ENCODE measurements around the gene KLF16. TPM values are rescaled to one million over a fixed set of nuclear protein-coding genes. Genes with fewer than 3 reads are reported as not detected.

KLF16 gene
- total RNA-seq, 1 donor = 6.9 TPM

DNA sequence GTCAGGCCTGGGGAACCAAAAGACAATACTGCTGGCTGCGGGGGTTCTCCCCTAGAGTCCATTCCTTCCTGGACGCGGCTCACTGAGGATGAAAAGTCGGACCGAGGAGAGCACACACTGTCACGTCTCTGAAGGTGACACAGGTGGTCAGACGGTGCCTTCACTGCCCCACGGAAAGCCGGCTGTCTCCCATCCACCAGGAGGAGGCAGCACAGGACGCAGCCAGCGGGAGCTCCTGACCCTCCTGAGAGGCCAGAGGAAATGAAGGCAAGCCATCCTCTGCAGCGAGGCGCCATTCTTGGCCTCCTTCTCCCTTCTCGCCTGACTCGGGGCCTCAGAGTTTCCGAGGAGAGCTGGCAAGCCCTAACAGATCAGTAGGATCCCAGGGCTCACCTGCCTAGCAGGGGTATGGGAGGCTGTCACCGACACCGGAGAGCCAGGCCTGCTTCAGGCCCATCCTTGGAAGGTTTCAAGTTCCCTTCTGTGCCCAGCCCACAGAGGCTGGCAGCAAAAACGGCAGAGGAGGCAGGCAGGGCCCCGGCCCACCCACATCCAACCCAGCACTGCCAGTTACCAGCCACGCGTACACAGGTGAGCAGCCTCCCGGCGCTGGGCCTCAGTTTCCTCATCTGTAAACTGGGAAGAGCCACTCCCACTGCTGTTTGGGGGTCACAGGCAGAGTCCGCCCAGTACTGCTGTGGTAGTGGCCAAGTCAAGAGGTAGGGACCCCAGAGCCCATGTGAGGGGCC lies 19.6 kb downstream of the KLF16 start:
- Histone ChIP-seq H3K9me3 (ENCODE audit: low read depth, low read length) (no peaks in the 10 kb centered on the region), H3K27me3 (ENCODE audit: insufficient read depth, low read length) (no peaks in the 10 kb centered on the region), H2AFZ (ENCODE audit: low read length) (no peak overlapping the region), H3K27ac (ENCODE audit: low read depth, low read length) (no peak overlapping the region), H3K4me3 (ENCODE audit: insufficient read depth, low read length) (no peak overlapping the region), H3K4me2 (ENCODE audit: insufficient read depth, low read length) (no peak overlapping the region), H3K4me1 (ENCODE audit: insufficient read depth, low read length) (peaks cover 10% of the 10 kb centered on the region), H4K20me1 (ENCODE audit: insufficient read depth, low read length) (peaks cover 72% of the 10 kb centered on the region), H3K79me2 (ENCODE audit: insufficient read depth, low read length) (peaks cover 96% of the 10 kb centered on the region), H3K36me3 (ENCODE audit: insufficient read depth, low read length) (no peaks in the 10 kb centered on the region)
- no peak for DNase-seq (ENCODE audit: insufficient read length, low spot score, missing footprints)
- TF ChIP-seq, protein P1, sequence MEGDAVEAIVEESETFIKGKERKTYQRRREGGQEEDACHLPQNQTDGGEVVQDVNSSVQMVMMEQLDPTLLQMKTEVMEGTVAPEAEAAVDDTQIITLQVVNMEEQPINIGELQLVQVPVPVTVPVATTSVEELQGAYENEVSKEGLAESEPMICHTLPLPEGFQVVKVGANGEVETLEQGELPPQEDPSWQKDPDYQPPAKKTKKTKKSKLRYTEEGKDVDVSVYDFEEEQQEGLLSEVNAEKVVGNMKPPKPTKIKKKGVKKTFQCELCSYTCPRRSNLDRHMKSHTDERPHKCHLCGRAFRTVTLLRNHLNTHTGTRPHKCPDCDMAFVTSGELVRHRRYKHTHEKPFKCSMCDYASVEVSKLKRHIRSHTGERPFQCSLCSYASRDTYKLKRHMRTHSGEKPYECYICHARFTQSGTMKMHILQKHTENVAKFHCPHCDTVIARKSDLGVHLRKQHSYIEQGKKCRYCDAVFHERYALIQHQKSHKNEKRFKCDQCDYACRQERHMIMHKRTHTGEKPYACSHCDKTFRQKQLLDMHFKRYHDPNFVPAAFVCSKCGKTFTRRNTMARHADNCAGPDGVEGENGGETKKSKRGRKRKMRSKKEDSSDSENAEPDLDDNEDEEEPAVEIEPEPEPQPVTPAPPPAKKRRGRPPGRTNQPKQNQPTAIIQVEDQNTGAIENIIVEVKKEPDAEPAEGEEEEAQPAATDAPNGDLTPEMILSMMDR (IDR thresholded peaks at IDR 0.05; ENCODE audit: extremely low read depth, low read depth, low read length) = no peak

DNA sequence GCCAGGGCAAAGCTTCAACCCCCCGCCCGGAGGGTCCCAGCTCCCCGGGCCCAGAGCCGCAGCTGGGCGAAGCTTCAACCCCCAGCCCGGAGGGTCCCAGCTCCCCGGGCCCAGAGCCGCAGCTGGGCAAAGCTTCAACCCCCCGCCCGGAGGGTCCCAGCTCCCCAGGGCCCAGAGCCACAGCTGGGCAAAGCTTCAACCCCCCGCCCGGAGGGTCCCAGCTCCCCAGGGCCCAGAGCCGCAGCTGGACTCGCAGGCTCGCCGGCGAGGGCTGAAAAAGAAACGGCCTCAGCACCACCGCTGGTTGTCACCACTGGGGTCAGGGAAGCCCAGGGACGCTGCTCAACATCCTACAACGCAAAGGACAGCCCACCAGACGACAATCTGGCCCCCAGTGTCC lies 20.3 kb downstream of the KLF16 start:
- H3K4me1 ChIP-seq (ENCODE audit: insufficient read depth, low read length) = peaks cover 10% of the 10 kb centered on the region
- H3K36me3 ChIP-seq (ENCODE audit: insufficient read depth, low read length) = no peaks in the 10 kb centered on the region
- no peaks in the 10 kb centered on the region for H3K9me3 ChIP-seq (ENCODE audit: low read depth, low read length)
- H3K79me2 ChIP-seq (ENCODE audit: insufficient read depth, low read length) = peaks cover 98% of the 10 kb centered on the region
- H3K4me3 ChIP-seq (ENCODE audit: insufficient read depth, low read length) = no peak overlapping the region
- no peak overlapping the region for H3K27ac ChIP-seq (ENCODE audit: low read depth, low read length)
- DNase-seq (ENCODE audit: insufficient read length, low spot score, missing footprints) = no peak
- H4K20me1 ChIP-seq (ENCODE audit: insufficient read depth, low read length) = peaks cover 77% of the 10 kb centered on the region
- H2AFZ ChIP-seq (ENCODE audit: low read length) = no peak overlapping the region
- no peaks in the 10 kb centered on the region for H3K27me3 ChIP-seq (ENCODE audit: insufficient read depth, low read length)
- no peak overlapping the region for H3K4me2 ChIP-seq (ENCODE audit: insufficient read depth, low read length)
- TF ChIP-seq, protein P1 (IDR thresholded peaks at IDR 0.05; ENCODE audit: extremely low read depth, low read depth, low read length) = no peak

DNA sequence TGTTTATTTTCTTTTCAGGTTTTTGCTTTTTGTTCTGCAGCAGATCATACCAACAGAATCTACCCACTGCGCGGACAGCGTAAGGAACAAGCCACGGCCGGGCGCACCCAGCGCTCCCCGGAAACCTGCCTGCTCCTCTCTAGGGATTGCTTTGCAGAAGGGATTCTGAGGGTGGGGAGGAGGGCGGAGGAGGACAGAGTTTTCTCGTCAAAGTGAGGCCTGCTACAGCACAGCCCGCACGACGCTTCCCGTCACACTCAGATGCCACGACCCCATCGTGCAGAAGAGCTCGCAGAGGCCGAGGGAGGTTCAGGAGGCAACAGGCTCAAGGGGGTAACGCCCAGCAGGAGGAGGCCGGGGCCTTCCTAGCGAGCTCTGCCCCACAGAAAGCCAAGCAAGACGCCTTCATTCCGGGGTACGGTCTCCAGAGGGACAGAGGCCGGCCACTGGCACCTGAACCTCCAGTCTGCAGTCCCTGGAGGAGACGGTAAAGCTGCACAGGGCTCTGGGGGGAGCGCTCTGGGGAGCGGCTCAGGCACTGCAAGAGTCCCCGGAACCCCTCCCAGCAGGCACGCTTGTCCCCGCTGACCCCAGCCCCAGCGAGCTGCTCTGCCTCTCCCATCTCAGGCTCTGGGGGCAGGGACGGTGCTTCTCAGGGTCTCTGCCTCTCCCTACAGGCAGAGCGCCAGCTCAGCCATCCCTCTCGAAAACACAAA lies 22.0 kb downstream of the KLF16 start:
- peaks cover 2% of the 10 kb centered on the region for H3K4me1 ChIP-seq (ENCODE audit: insufficient read depth, low read length)
- no peaks in the 10 kb centered on the region for H3K36me3 ChIP-seq (ENCODE audit: insufficient read depth, low read length)
- H3K79me2 ChIP-seq (ENCODE audit: insufficient read depth, low read length) = peaks cover 98% of the 10 kb centered on the region
- no peak overlapping the region for H2AFZ ChIP-seq (ENCODE audit: low read length)
- TF ChIP-seq, protein P1 (IDR thresholded peaks at IDR 0.05; ENCODE audit: extremely low read depth, low read depth, low read length) = no peak
- DNase-seq (ENCODE audit: insufficient read length, low spot score, missing footprints) = no peak
- peaks cover 75% of the 10 kb centered on the region for H4K20me1 ChIP-seq (ENCODE audit: insufficient read depth, low read length)
- H3K4me2 ChIP-seq (ENCODE audit: insufficient read depth, low read length) = no peak overlapping the region
- no peaks in the 10 kb centered on the region for H3K27me3 ChIP-seq (ENCODE audit: insufficient read depth, low read length)
- H3K27ac ChIP-seq (ENCODE audit: low read depth, low read length) = no peak overlapping the region
- no peaks in the 10 kb centered on the region for H3K9me3 ChIP-seq (ENCODE audit: low read depth, low read length)
- H3K4me3 ChIP-seq (ENCODE audit: insufficient read depth, low read length) = no peak overlapping the region

DNA sequence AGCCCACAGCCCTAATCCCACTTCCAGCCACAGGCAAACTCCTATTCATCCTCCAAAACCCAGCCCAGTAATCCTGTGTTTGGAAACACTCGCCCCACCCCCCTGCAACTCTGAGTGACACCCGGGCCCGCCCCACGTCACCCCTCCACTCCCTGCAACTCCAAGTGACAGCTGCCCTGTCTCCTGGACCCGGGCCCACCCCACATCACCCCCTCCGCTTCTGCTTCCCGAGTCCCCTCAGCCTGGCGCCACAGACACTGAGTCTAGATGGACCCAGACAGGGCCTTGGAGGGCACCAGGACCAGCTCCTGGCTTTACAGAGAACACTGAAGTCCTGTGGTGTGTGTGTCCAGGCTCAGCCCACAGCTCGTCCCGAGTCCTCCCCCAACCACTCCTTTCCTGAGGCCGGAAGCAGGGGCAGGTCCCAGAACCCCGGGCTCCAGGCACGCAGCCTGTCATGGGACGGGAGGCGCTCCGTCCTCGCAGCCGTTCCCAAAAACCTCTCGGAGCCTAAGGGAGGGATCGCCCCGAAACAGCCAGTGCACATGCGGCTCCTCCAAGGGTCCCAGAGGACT lies 22.8 kb downstream of the KLF16 start:
- H3K27ac ChIP-seq (ENCODE audit: low read depth, low read length) = no peak overlapping the region
- H4K20me1 ChIP-seq (ENCODE audit: insufficient read depth, low read length) = peaks cover 74% of the 10 kb centered on the region
- DNase-seq (ENCODE audit: insufficient read length, low spot score, missing footprints) = no peak
- no peaks in the 10 kb centered on the region for H3K27me3 ChIP-seq (ENCODE audit: insufficient read depth, low read length)
- H3K4me3 ChIP-seq (ENCODE audit: insufficient read depth, low read length) = no peak overlapping the region
- H3K79me2 ChIP-seq (ENCODE audit: insufficient read depth, low read length) = peaks cover 98% of the 10 kb centered on the region
- H2AFZ ChIP-seq (ENCODE audit: low read length) = no peak overlapping the region
- no peaks in the 10 kb centered on the region for H3K9me3 ChIP-seq (ENCODE audit: low read depth, low read length)
- TF ChIP-seq, protein P1 (IDR thresholded peaks at IDR 0.05; ENCODE audit: extremely low read depth, low read depth, low read length) = no peak
- H3K4me1 ChIP-seq (ENCODE audit: insufficient read depth, low read length) = peaks cover 2% of the 10 kb centered on the region
- no peaks in the 10 kb centered on the region for H3K36me3 ChIP-seq (ENCODE audit: insufficient read depth, low read length)
- no peak overlapping the region for H3K4me2 ChIP-seq (ENCODE audit: insufficient read depth, low read length)
